HepG2 (cell line): ENCODE data around the gene EFCAB11. TPM values are rescaled to one million over a fixed set of nuclear protein-coding genes. Genes with fewer than 3 reads are reported as not detected.

ENCODE experiments used
- ATAC-seq: fragments of 200-7000 bp; cut with Tn5 transposase; 3 replicates; pipeline ENCODE4 v1.9.1; 2020; ENCODE audit warnings: mild to moderate bottlenecking, moderate library complexity
- BruUV-seq: library from RNA; stranded (reverse); fragments of 400-500 nt; replicated peaks from 2 replicates; lab custom pipeline; 2021; lab: Mats Ljungman, UMichigan
- CTCF ChIA-PET: fragments of 300-600 bp; formaldehyde crosslinking; extraction: SDS; loops from one replicate; lab custom pipeline; 2021; ENCODE audit warnings: low total read pairs, inconsistent platforms, low intra/inter-chr PET ratio; lab: Yijun Ruan, JAX
- POLR2A ChIA-PET: fragments of 350-600 bp; sonication (Branson Sonifier 250); formaldehyde crosslinking; loops from one replicate; lab custom pipeline; 2020; ENCODE audit warnings: antibody characterized with exemption, inconsistent platforms; lab: Yijun Ruan, JAX
- DNase-seq: peaks from one replicate; pipeline ENCODE4 v3.0.0-alpha.2; 2015; ENCODE audit warnings: low spot score
- FAIRE-seq: peaks from 3 replicates; lab custom pipeline; 2011; peaks lifted over from hg19 to GRCh38; lab: Jason Lieb, UNC
- H2AFZ ChIP-seq: one replicate; pipeline ENCODE4 v1.6.1; 2011; ENCODE audit warnings: low read length, inconsistent platforms
- H3K27ac ChIP-seq: fragments of 300-600 bp; 3 replicates; pipeline ENCODE4 v1.8.0; 2011; ENCODE audit warnings: mixed run types, mild to moderate bottlenecking, mixed read lengths, low read length, inconsistent platforms; ENCODE audit not compliant: insufficient read depth; ENCODE audit errors: extremely low read length
- H3K27me3 ChIP-seq, 2 experiments: fragments of 200-600 bp in 1 of 2; 2 replicates in 1 of 2; 3 replicates in 1 of 2; pipeline versions ENCODE4 v1.6.0 to v1.8.0; 2011; ENCODE audit warnings: low read length in 2 of 2, mild to moderate bottlenecking in 2 of 2, moderate library complexity in 2 of 2, inconsistent platforms in 1 of 2; ENCODE audit not compliant: insufficient read depth in 2 of 2, control insufficient read depth in 1 of 2
- H3K36me3 ChIP-seq, 2 experiments: fragments of 200-600 bp in 1 of 2; replicated peaks in 1 of 2; 2 replicates in 1 of 2; 3 replicates in 1 of 2; pipeline versions ENCODE4 v1.5.1 to v1.8.0; 2011; ENCODE audit warnings: low read length in 2 of 2, inconsistent platforms in 1 of 2; ENCODE audit not compliant: insufficient read depth in 2 of 2, control insufficient read depth in 1 of 2
- H3K4me1 ChIP-seq: 2 replicates; pipeline ENCODE4 v1.5.1; 2012; ENCODE audit warnings: low read length, inconsistent platforms; ENCODE audit not compliant: insufficient read depth
- H3K4me2 ChIP-seq: 2 replicates; pipeline ENCODE4 v1.6.0; 2011; ENCODE audit warnings: low read depth, low read length, inconsistent platforms
- H3K4me3 ChIP-seq, 3 experiments: fragments of 200-600 bp in 1 of 3; sonication (generic), shearing (Covaris generic) in 1 of 3; replicated peaks in 1 of 3; 2 replicates each; pipeline ENCODE4 v1.5.1; 2011 to 2016; ENCODE audit warnings: low read length in 3 of 3, inconsistent platforms in 2 of 3, low read depth in 2 of 3, mild to moderate bottlenecking in 2 of 3, control low read depth in 1 of 3, mixed read lengths in 1 of 3; ENCODE audit not compliant: insufficient read depth in 1 of 3
- H3K79me2 ChIP-seq: one replicate; pipeline ENCODE4 v1.6.1; 2011; ENCODE audit warnings: low read length, inconsistent platforms; ENCODE audit not compliant: insufficient read depth
- H3K9ac ChIP-seq: 2 replicates; pipeline ENCODE4 v1.6.0; 2011; ENCODE audit warnings: mild to moderate bottlenecking, low read depth, low read length, inconsistent platforms; ENCODE audit not compliant: insufficient read depth
- H3K9me3 ChIP-seq: 2 replicates; pipeline ENCODE4 v1.5.1; 2012; ENCODE audit warnings: mild to moderate bottlenecking, low read length
- H4K20me1 ChIP-seq: 2 replicates; pipeline ENCODE4 v1.6.0; 2011; ENCODE audit warnings: inconsistent platforms, mild to moderate bottlenecking, low read length, moderate library complexity; ENCODE audit not compliant: insufficient read depth
- CENPT ChIP-seq: sonication (generic); formaldehyde crosslinking; IDR thresholded peaks from 2 replicates; pipeline ENCODE4 v1.8.0; 2022; ENCODE audit warnings: low read depth, mild to moderate bottlenecking, moderate library complexity, missing genetic modification reagents
- HMGA1 ChIP-seq: sonication (generic); formaldehyde crosslinking; conservative IDR thresholded peaks from 2 replicates; pipeline ENCODE4 v1.4.0; 2020; ENCODE audit warnings: missing genetic modification reagents
- MAF1 ChIP-seq: sonication (generic); formaldehyde crosslinking; IDR thresholded peaks from 2 replicates; pipeline ENCODE4 v1.5.0; 2020; ENCODE audit warnings: missing genetic modification reagents, borderline replicate concordance
- NAIF1 ChIP-seq: sonication (generic); formaldehyde crosslinking; IDR thresholded peaks from 2 replicates; pipeline ENCODE4 v1.5.0; 2020; ENCODE audit warnings: mild to moderate bottlenecking, missing genetic modification reagents, borderline replicate concordance
- NFE2 ChIP-seq: sonication (generic); formaldehyde crosslinking; IDR thresholded peaks from 2 replicates; pipeline ENCODE4 v1.4.0; 2020; ENCODE audit warnings: missing genetic modification reagents
- PLRG1 ChIP-seq: fragments of 450-650 bp; conservative IDR thresholded peaks from 2 replicates; pipeline ENCODE4 v1.6.1; 2016
- PTBP1 ChIP-seq: fragments of 200-400 bp; formaldehyde crosslinking; IDR thresholded peaks from 2 replicates; pipeline ENCODE4 v1.6.1; 2018; ENCODE audit warnings: low read length, low read depth; ENCODE audit not compliant: poor library complexity, severe bottlenecking
- SAFB2 ChIP-seq: sonication (generic); formaldehyde crosslinking; IDR thresholded peaks from 2 replicates; pipeline ENCODE4 v1.5.1; 2020; ENCODE audit warnings: missing genetic modification reagents, low read depth, mild to moderate bottlenecking, borderline replicate concordance
- TOPORS ChIP-seq: sonication (generic); formaldehyde crosslinking; IDR thresholded peaks from 2 replicates; pipeline ENCODE4 v1.8.0; 2023; ENCODE audit warnings: mild to moderate bottlenecking, missing genetic modification reagents
- ZFP36L1 ChIP-seq: sonication (generic); formaldehyde crosslinking; IDR thresholded peaks from 2 replicates; pipeline ENCODE4 v1.8.0; 2022; ENCODE audit warnings: mild to moderate bottlenecking, missing genetic modification reagents, moderate library complexity
- ZFP90 ChIP-seq: sonication (generic); formaldehyde crosslinking; IDR thresholded peaks from 2 replicates; pipeline ENCODE4 v1.8.0; 2022; ENCODE audit warnings: missing genetic modification reagents, mild to moderate bottlenecking, inconsistent platforms, borderline replicate concordance
- ZNF180 ChIP-seq: sonication (generic); formaldehyde crosslinking; IDR thresholded peaks from 2 replicates; pipeline ENCODE4 v1.4.0; 2020; ENCODE audit warnings: low read depth, missing genetic modification reagents, borderline replicate concordance
- ZNF234 ChIP-seq: sonication (generic); formaldehyde crosslinking; conservative IDR thresholded peaks from 2 replicates; pipeline ENCODE4 v1.5.1; 2020; ENCODE audit warnings: mild to moderate bottlenecking, missing genetic modification reagents
- ZNF430 ChIP-seq: sonication (generic); formaldehyde crosslinking; IDR thresholded peaks from 2 replicates; pipeline ENCODE4 v1.9.0; 2021; ENCODE audit warnings: mild to moderate bottlenecking, missing genetic modification reagents
- ZNF550 ChIP-seq: sonication (generic); formaldehyde crosslinking; IDR thresholded peaks from 2 replicates; pipeline ENCODE4 v1.4.0; 2020; ENCODE audit warnings: mild to moderate bottlenecking, missing genetic modification reagents, borderline replicate concordance
- ZNF563 ChIP-seq: sonication (generic); formaldehyde crosslinking; IDR thresholded peaks from 2 replicates; pipeline ENCODE4 v1.8.0; 2022; ENCODE audit warnings: mild to moderate bottlenecking, moderate library complexity, missing genetic modification reagents
- ZNF577 ChIP-seq: sonication (generic); formaldehyde crosslinking; IDR thresholded peaks from 2 replicates; pipeline ENCODE4 v1.4.0; 2020; ENCODE audit warnings: mild to moderate bottlenecking, low read depth, missing genetic modification reagents, borderline replicate concordance
- ZNF589 ChIP-seq: sonication (generic); formaldehyde crosslinking; conservative IDR thresholded peaks from 2 replicates; pipeline ENCODE4 v1.8.0; 2022; ENCODE audit warnings: mild to moderate bottlenecking, moderate library complexity, missing genetic modification reagents
- ZNF883 ChIP-seq: sonication (generic); formaldehyde crosslinking; IDR thresholded peaks from 2 replicates; pipeline ENCODE4 v1.5.1; 2020; ENCODE audit warnings: mild to moderate bottlenecking, missing genetic modification reagents; ENCODE audit errors: not compliant biosample characterization
- WGBS: methylation state at CpG from one replicate; pipeline ENCODE4 v1.1.6; 2017; ENCODE audit warnings: low lambda C conversion rate; 5-methylcytosine and 5-hydroxymethylcytosine counted together
- in situ Hi-C: cut with HindIII; loops from 2 replicates; pipeline ENCODE4 v1.10.0; 2017; ENCODE audit warnings: low pct_unique_long_range_greater_than_20kb; ENCODE audit not compliant: extremely low pct_ligation_motif_present
- intact Hi-C: fragments of 100-400 bp; cut with micrococcal nuclease; formaldehyde crosslinking; loops from one replicate; pipeline ENCODE4 v1.10.0; 2022; ENCODE audit not compliant: unreplicated experiment
- polyA plus RNA-seq, 8 experiments: library from polyadenylated mRNA; depleted of rRNA in 3 of 8; stranded (reverse) in 7 of 8; unstranded in 1 of 8; fragments of >200 nt; fragmentation: Illumina TruSeq in 4 of 8; extraction: Trizol in 4 of 8; gene quantifications; 2 replicates each; pipeline versions ENCODE4 v1.2.1 to v1.2.3, GENCODE V29; 2011 to 2016; ENCODE audit warnings: low read depth in 4 of 8, missing spikeins in 1 of 8, mixed read lengths in 1 of 8; ENCODE audit not compliant: insufficient read depth in 1 of 8
- total RNA-seq, 5 experiments: library from RNA; depleted of rRNA; stranded (reverse); fragments of >200 nt; fragmentation: Illumina TruSeq; extraction: Trizol; gene quantifications; 2 replicates each; pipeline ENCODE4 v1.2.3, GENCODE V29; 2016; ENCODE audit warnings: low read depth in 1 of 5

The EFCAB11 gene
- total and polyA plus RNA-seq, 2 of the 13 experiments (the other 11 are each of a cell fraction or from before 2014, with no cell fraction given): 8.2 to 31.5 TPM

DNA sequence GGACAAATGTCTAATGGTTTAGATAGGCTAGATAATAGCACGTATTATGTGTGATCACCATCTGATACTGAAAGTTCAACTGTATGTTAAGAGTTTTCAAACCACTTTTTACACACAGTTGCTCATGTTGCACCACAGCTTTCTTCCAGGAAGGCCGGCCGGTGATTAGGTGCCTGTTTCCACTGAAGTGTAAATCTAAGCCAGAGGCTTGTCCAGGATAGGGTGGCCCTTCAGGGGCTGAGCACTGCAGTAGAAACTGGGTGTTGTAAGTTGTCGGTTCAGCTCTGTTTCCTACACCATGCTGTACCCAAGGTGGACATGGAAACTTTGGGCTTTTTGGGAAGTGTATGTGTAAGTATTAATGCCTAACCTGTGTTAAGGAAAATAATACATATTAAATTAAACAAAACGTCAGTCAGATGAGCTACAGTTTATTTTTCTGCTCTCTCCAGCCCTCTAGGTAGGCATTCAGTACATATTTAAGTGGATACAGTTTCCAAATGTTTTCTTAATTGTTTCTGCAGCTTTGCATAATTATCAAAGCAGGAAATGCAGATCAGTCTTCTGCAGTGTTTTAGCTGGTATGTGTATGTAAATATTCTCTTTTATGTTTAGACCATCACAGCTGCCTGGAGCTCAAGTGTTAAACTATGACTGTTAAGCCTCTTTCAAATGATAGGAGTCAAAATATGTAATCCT, 32.1 kb upstream of the EFCAB11 start (continued):
- TF ChIP-seq ZNF550: no peak

- WGBS: 94% methylated on average over 2 of the region's 2 CpGs
- H3K9ac ChIP-seq: no peak overlapping the region
- no peaks in the 10 kb centered on the region for H3K79me2 ChIP-seq
- H3K9me3 ChIP-seq: no peaks in the 10 kb centered on the region
- FAIRE-seq: no peak
- no peaks in the 10 kb centered on the region for H3K4me1 ChIP-seq
- BruUV-seq: no TSS peak
- no peak overlapping the region for H3K27ac ChIP-seq
- H4K20me1 ChIP-seq: no peaks in the 10 kb centered on the region
- H3K4me3 ChIP-seq: no peak overlapping the region
- intact Hi-C loops: no loop called here
- no peak for TF ChIP-seq PLRG1
- no peak for TF ChIP-seq ZNF234 (CRISPR knock-in tag)
- TF ChIP-seq ZNF883: no peak
- no peak for TF ChIP-seq ZFP90 (CRISPR knock-in tag)
- no peak for TF ChIP-seq ZNF589 (CRISPR knock-in tag)
- no peak for TF ChIP-seq NAIF1 (CRISPR knock-in tag)
- TF ChIP-seq ZNF577 (CRISPR knock-in tag): no peak
- TF ChIP-seq HMGA1 (CRISPR knock-in tag): no peak
- no peak for TF ChIP-seq ZNF563
- no peak for TF ChIP-seq NFE2
- no peak for TF ChIP-seq CENPT (CRISPR knock-in tag)
- no peak for TF ChIP-seq SAFB2 (CRISPR knock-in tag)
- no peak for TF ChIP-seq ZFP36L1
- TF ChIP-seq PTBP1: no peak
- TF ChIP-seq ZNF430 (CRISPR knock-in tag): no peak
- no peak for TF ChIP-seq TOPORS (CRISPR knock-in tag)
- TF ChIP-seq ZNF180 (CRISPR knock-in tag): no peak
- TF ChIP-seq MAF1 (CRISPR knock-in tag): no peak
- H3K4me2 ChIP-seq: no peak overlapping the region
- ChIA-PET POLR2A (no interaction called here), CTCF (no interaction called here)
- no peaks in the 10 kb centered on the region for H3K27me3 ChIP-seq
- in situ Hi-C loops: no loop called here
- DNase-seq: no peak
- ATAC-seq: no peak
- no peak overlapping the region for H2AFZ ChIP-seq
- H3K36me3 ChIP-seq: peaks cover 16 to 59% of the 10 kb centered on the region in 2 experiments
Measured at GRCh38 chr14:89983375-89983774, 28.8 kb upstream of the EFCAB11 start.
